Measurements from ENCODE around the gene ATP8A2. TPM values are rescaled to one million over a fixed set of nuclear protein-coding genes. Genes with fewer than 3 reads are reported as not detected.

ATP8A2 gene
- total RNA-seq, 3 donors from 2014 or later, result under 0.01 to 1.0 (median under 0.01) TPM

GRCh38 chr13:25798998-25799397 is 427.2 kb downstream of the ATP8A2 start:
- Histone ChIP-seq H3K36me3 (no peaks in the 10 kb centered on the region), H3K9me3 (no peaks in the 10 kb centered on the region), H3K27me3 (no peaks in the 10 kb centered on the region), H3K4me1 (no peaks in the 10 kb centered on the region), H3K27ac (no peak overlapping the region), H3K4me3 (no peak overlapping the region)
- no peak for DNase-seq (ENCODE audit: low spot score in 2 of 2)
- TF ChIP-seq POLR2A (IDR thresholded peaks at IDR 0.05), result no peak
- intact Hi-C loops (cut with DNase I; ENCODE audit: low total_unique reads), result no loop called here

GRCh38 chr13:25800523-25800922 is 428.7 kb downstream of the ATP8A2 start:
- H3K4me1 ChIP-seq, result no peaks in the 10 kb centered on the region
- H3K27ac ChIP-seq, result no peak overlapping the region
- no peak overlapping the region for H3K4me3 ChIP-seq
- DNase-seq (ENCODE audit: low spot score in 2 of 2), result no peak
- TF ChIP-seq POLR2A (IDR thresholded peaks at IDR 0.05), result no peak
- TF ChIP-seq CTCF (IDR thresholded peaks at IDR 0.05), result no peak
- TF ChIP-seq POLR2AphosphoS5 (IDR thresholded peaks at IDR 0.05), result no peak
- intact Hi-C loops (cut with DNase I; ENCODE audit: low total_unique reads), result no loop called here
- no peaks in the 10 kb centered on the region for H3K27me3 ChIP-seq
- no peaks in the 10 kb centered on the region for H3K9me3 ChIP-seq
- no peaks in the 10 kb centered on the region for H3K36me3 ChIP-seq

GRCh38 chr13:25802579-25802978 is 430.8 kb downstream of the ATP8A2 start:
- Histone ChIP-seq H3K4me1 (no peaks in the 10 kb centered on the region), H3K9me3 (no peaks in the 10 kb centered on the region), H3K36me3 (no peaks in the 10 kb centered on the region), H3K27me3 (no peaks in the 10 kb centered on the region), H3K4me3 (no peak overlapping the region), H3K27ac (no peak overlapping the region)
- TF ChIP-seq POLR2A (IDR thresholded peaks at IDR 0.05), result no peak
- no peak for TF ChIP-seq CTCF (IDR thresholded peaks at IDR 0.05)
- TF ChIP-seq POLR2AphosphoS5 (IDR thresholded peaks at IDR 0.05), result no peak
- DNase-seq (ENCODE audit: low spot score in 2 of 2), result no peak
- intact Hi-C loops (cut with DNase I; ENCODE audit: low total_unique reads), result no loop called here

GRCh38 chr13:25803641-25804040 is 431.9 kb downstream of the ATP8A2 start:
- TF ChIP-seq POLR2A (IDR thresholded peaks at IDR 0.05) (no peak), POLR2AphosphoS5 (IDR thresholded peaks at IDR 0.05) (no peak), CTCF (IDR thresholded peaks at IDR 0.05) (no peak)
- H3K4me3 ChIP-seq, result no peak overlapping the region

GRCh38 chr13:25806264-25806974 is 434.6 kb downstream of the ATP8A2 start:
- H3K27ac ChIP-seq, result no peak overlapping the region
- H3K4me1 ChIP-seq, result no peaks in the 10 kb centered on the region
- no peak for TF ChIP-seq POLR2AphosphoS5 (IDR thresholded peaks at IDR 0.05)
- no peak for TF ChIP-seq POLR2A (IDR thresholded peaks at IDR 0.05)
- no peak for TF ChIP-seq CTCF (IDR thresholded peaks at IDR 0.05)
- peaks cover 0 to under 1% of the 10 kb centered on the region in 2 donors for H3K9me3 ChIP-seq
- no peak overlapping the region for H3K4me3 ChIP-seq
- no peaks in the 10 kb centered on the region for H3K27me3 ChIP-seq
- H3K36me3 ChIP-seq, result no peaks in the 10 kb centered on the region
- no peak for DNase-seq (ENCODE audit: low spot score in 2 of 2)
- intact Hi-C loops (cut with DNase I; ENCODE audit: low total_unique reads), result no loop called here

More at GRCh38 chr13:25803641-25804040, 431.9 kb downstream of the ATP8A2 start:
- Histone ChIP-seq H3K27me3 (no peaks in the 10 kb centered on the region), H3K9me3 (no peaks in the 10 kb centered on the region), H3K27ac (no peak overlapping the region), H3K36me3 (no peaks in the 10 kb centered on the region), H3K4me1 (no peaks in the 10 kb centered on the region)
- intact Hi-C loops (cut with DNase I; ENCODE audit: low total_unique reads), result no loop called here
- DNase-seq (ENCODE audit: low spot score in 2 of 2), result no peak
